GM21529 (cell line): Measurements from ENCODE around the gene VDAC1.
A peak's percentile ranks its signal among the peaks of the same experiment; 100 is the strongest.
"Not testable (repeated sequence)": the region's sequence is repeated elsewhere in the genome, so short reads cannot be mapped to it uniquely, and the experiment has no call there.

Source experiments
- ATAC-seq: cut with Tn5 transposase; IDR thresholded peaks from one replicate; pipeline ENCODE4 v1.9.1; 2021; ENCODE audit not compliant: unreplicated experiment

The VDAC1 gene

GRCh38 chr5:133995883-133996563 is 8.8 kb downstream of the VDAC1 start:
- ATAC-seq: no peak

- ATAC-seq: no peak
Measured at GRCh38 chr5:133995341-133995740, 9.4 kb downstream of the VDAC1 start.

- ATAC-seq: no peak
Measured at GRCh38 chr5:133994990-133995333, 9.8 kb downstream of the VDAC1 start.

GRCh38 chr5:133994297-133994989 is 10.3 kb downstream of the VDAC1 start:
- ATAC-seq: no peak

- ATAC-seq: no peak
Measured at GRCh38 chr5:133993185-133993936, 11.4 kb downstream of the VDAC1 start.

GRCh38 chr5:133992429-133993155 is 12.2 kb downstream of the VDAC1 start:
- no peak for ATAC-seq

- ATAC-seq: no peak
Measured at GRCh38 chr5:133991171-133991910, 13.4 kb downstream of the VDAC1 start.

- no peak for ATAC-seq
Measured at GRCh38 chr5:133990396-133990795, 14.4 kb downstream of the VDAC1 start.

- no peak for ATAC-seq
Measured at GRCh38 chr5:133985540-133986180, 19.1 kb downstream of the VDAC1 start.

- no peak for ATAC-seq
Measured at GRCh38 chr5:133983674-133984073, 21.1 kb downstream of the VDAC1 start.

- ATAC-seq: no peak
Measured at GRCh38 chr5:133981714-133982113, 23.1 kb downstream of the VDAC1 start.

GRCh38 chr5:133980652-133981051 is 24.1 kb downstream of the VDAC1 start:
- ATAC-seq: no peak

GRCh38 chr5:133978943-133979342 is 25.8 kb downstream of the VDAC1 start:
- ATAC-seq: no peak

- ATAC-seq: no peak
Measured at GRCh38 chr5:133977858-133978257, 26.9 kb downstream of the VDAC1 start.

- peak; percentile 69 for ATAC-seq
Measured at GRCh38 chr5:133977161-133977787, 27.5 kb downstream of the VDAC1 start.

- not testable (repeated sequence) for ATAC-seq
Measured at GRCh38 chr5:133975546-133975945, 29.2 kb downstream of the VDAC1 start.

- no peak for ATAC-seq
Measured at GRCh38 chr5:133974142-133974541, 30.6 kb downstream of the VDAC1 start.

GRCh38 chr5:133970325-133970909 is 34.4 kb downstream of the VDAC1 start:
- ATAC-seq: no peak

- ATAC-seq: no peak
Measured at GRCh38 chr5:133969654-133970324, 35.0 kb downstream of the VDAC1 start.
